B cell (primary cell): ENCODE measurements around the gene GAPVD1.

Source experiments
- CTCF ChIP-seq: fragments of 200-600 bp; IDR thresholded peaks from one replicate; pipeline ENCODE4 v1.8.0; 2022; ENCODE audit warnings: antibody characterized with exemption, mild to moderate bottlenecking
- EZH2 ChIP-seq: IDR thresholded peaks from 2 replicates; pipeline ENCODE4 v1.6.1; 2012; ENCODE audit warnings: borderline replicate concordance, low read depth, mild to moderate bottlenecking, moderate library complexity, low read length; ENCODE audit not compliant: insufficient read depth, poor library complexity, severe bottlenecking

- TF ChIP-seq CTCF = no peak
- no peak for TF ChIP-seq EZH2
Measured at GRCh38 chr9:125397736-125398135, 136.1 kb downstream of the GAPVD1 start.
